H9 (cell line): ENCODE results near the gene INTS15. TPM values are rescaled to one million over a fixed set of nuclear protein-coding genes. Genes with fewer than 3 reads are reported as not detected.

Experiments
- DNase-seq: peaks from one replicate; pipeline ENCODE4 v3.0.0-alpha.2; 2017
- H2AFZ ChIP-seq: one replicate; pipeline ENCODE4 v1.6.1; 2013; ENCODE audit warnings: mild to moderate bottlenecking, low read length, control low read depth, moderate library complexity
- H2AK5ac ChIP-seq: 2 replicates; pipeline ENCODE4 v1.6.1; 2013; ENCODE audit warnings: low read length, control low read depth, mixed read lengths; ENCODE audit not compliant: insufficient read length
- H2BK120ac ChIP-seq: one replicate; pipeline ENCODE4 v1.6.1; 2013; ENCODE audit warnings: low read depth, mild to moderate bottlenecking, low read length, control low read depth, inconsistent platforms; ENCODE audit not compliant: poor library complexity, severe bottlenecking
- H2BK12ac ChIP-seq: 2 replicates; pipeline ENCODE4 v1.6.1; 2013; ENCODE audit warnings: low read length, control low read depth, mixed read lengths, low read depth; ENCODE audit not compliant: insufficient read length
- H2BK15ac ChIP-seq: 2 replicates; pipeline ENCODE4 v1.6.1; 2013; ENCODE audit warnings: low read depth, low read length, control low read depth
- H2BK20ac ChIP-seq: one replicate; pipeline ENCODE4 v1.6.1; 2013; ENCODE audit warnings: low read depth, mild to moderate bottlenecking, low read length, control low read depth, inconsistent platforms; ENCODE audit not compliant: poor library complexity, severe bottlenecking
- H2BK5ac ChIP-seq: 2 replicates; pipeline ENCODE4 v1.6.1; 2013; ENCODE audit warnings: low read length, control low read depth, mixed read lengths; ENCODE audit not compliant: insufficient read length
- H3K14ac ChIP-seq: 2 replicates; pipeline ENCODE4 v1.6.1; 2013; ENCODE audit warnings: low read length, control low read depth; ENCODE audit not compliant: insufficient read depth
- H3K18ac ChIP-seq: 2 replicates; pipeline ENCODE4 v1.6.1; 2013; ENCODE audit warnings: low read depth, mild to moderate bottlenecking, mixed read lengths, low read length, control low read depth; ENCODE audit not compliant: insufficient read length
- H3K23ac ChIP-seq: 2 replicates; pipeline ENCODE4 v1.6.1; 2013; ENCODE audit warnings: low read length, control low read depth, mixed read lengths, low read depth; ENCODE audit not compliant: insufficient read length
- H3K23me2 ChIP-seq: 2 replicates; pipeline ENCODE4 v1.6.1; 2013; ENCODE audit warnings: low read depth, mild to moderate bottlenecking, mixed read lengths, low read length, control low read depth; ENCODE audit not compliant: insufficient read length, poor library complexity, severe bottlenecking
- H3K27ac ChIP-seq: 2 replicates; pipeline ENCODE4 v1.5.1; 2013; ENCODE audit warnings: low read length, control low read depth, mixed read lengths, low read depth; ENCODE audit not compliant: insufficient read length
- H3K27me3 ChIP-seq: 2 replicates; pipeline ENCODE4 v1.6.1; 2013; ENCODE audit warnings: low read length, control low read depth, inconsistent platforms; ENCODE audit not compliant: insufficient read depth
- H3K4ac ChIP-seq: 2 replicates; pipeline ENCODE4 v1.6.1; 2013; ENCODE audit warnings: low read depth, mild to moderate bottlenecking, control low read depth, inconsistent platforms, low read length, moderate library complexity
- H3K4me1 ChIP-seq: 2 replicates; pipeline ENCODE4 v1.6.1; 2013; ENCODE audit warnings: low read length, control low read depth, inconsistent platforms; ENCODE audit not compliant: insufficient read depth
- H3K4me2 ChIP-seq: 2 replicates; pipeline ENCODE4 v1.6.1; 2013; ENCODE audit warnings: low read length, control low read depth, mixed read lengths; ENCODE audit not compliant: insufficient read length, insufficient read depth
- H3K56ac ChIP-seq: 2 replicates; pipeline ENCODE4 v1.6.1; 2013; ENCODE audit warnings: low read depth, mild to moderate bottlenecking, mixed read lengths, low read length, control low read depth; ENCODE audit not compliant: insufficient read length
- H3K79me1 ChIP-seq: 2 replicates; pipeline ENCODE4 v1.6.1; 2013; ENCODE audit warnings: low read depth, mild to moderate bottlenecking, moderate library complexity, low read length, control low read depth, inconsistent platforms; ENCODE audit not compliant: insufficient read depth, poor library complexity, severe bottlenecking
- H3K79me2 ChIP-seq: 2 replicates; pipeline ENCODE4 v1.6.1; 2013; ENCODE audit warnings: low read length, control low read depth, inconsistent platforms; ENCODE audit not compliant: insufficient read depth
- H3K9ac ChIP-seq: 2 replicates; pipeline ENCODE4 v1.6.1; 2013; ENCODE audit warnings: low read length, control low read depth, mixed read lengths; ENCODE audit not compliant: insufficient read length; ENCODE audit errors: extremely low read depth
- H3K9me3 ChIP-seq: one replicate; pipeline ENCODE4 v1.6.1; 2013; ENCODE audit warnings: low read depth, low read length, inconsistent platforms; ENCODE audit not compliant: control insufficient read depth
- H3T11ph ChIP-seq: one replicate; pipeline ENCODE4 v1.6.1; 2013; ENCODE audit warnings: mild to moderate bottlenecking, low read length, control low read depth, inconsistent platforms
- H4K20me1 ChIP-seq: one replicate; pipeline ENCODE4 v1.6.1; 2013; ENCODE audit not compliant: control insufficient read depth, insufficient read length, insufficient read depth
- H4K5ac ChIP-seq: 2 replicates; pipeline ENCODE4 v1.6.1; 2013; ENCODE audit warnings: low read depth, mild to moderate bottlenecking, mixed read lengths, low read length, control low read depth; ENCODE audit not compliant: insufficient read length
- H4K8ac ChIP-seq: replicated peaks from 2 replicates; pipeline ENCODE4 v1.6.1; 2013; ENCODE audit warnings: low read length, control low read depth, mixed read lengths, low read depth; ENCODE audit not compliant: insufficient read length
- H4K91ac ChIP-seq: 2 replicates; pipeline ENCODE4 v1.6.1; 2013; ENCODE audit warnings: low read depth, mild to moderate bottlenecking, moderate library complexity, mixed read lengths, low read length, control low read depth; ENCODE audit not compliant: insufficient read length
- H3K27ac Mint-ChIP-seq, 3 experiments: 2 replicates in 2 of 3; 3 replicates in 1 of 3; pipeline ENCODE4 v1.8.0; 2020 to 2021; ENCODE audit warnings: mixed read lengths in 3 of 3, mild to moderate bottlenecking in 1 of 3, moderate library complexity in 1 of 3
- H3K27me3 Mint-ChIP-seq: 2 replicates; pipeline ENCODE4 v1.8.0; 2021; ENCODE audit warnings: low read depth, mild to moderate bottlenecking, moderate library complexity, mixed read lengths
- H3K36me3 Mint-ChIP-seq, 3 experiments: 2 replicates in 2 of 3; 3 replicates in 1 of 3; pipeline ENCODE4 v1.8.0; 2020 to 2021; ENCODE audit warnings: low read depth in 3 of 3, mixed read lengths in 3 of 3; ENCODE audit not compliant: insufficient read depth in 1 of 3
- H3K4me1 Mint-ChIP-seq, 2 experiments: 2 replicates each; pipeline ENCODE4 v1.8.0; 2020; ENCODE audit warnings: mixed read lengths in 2 of 2
- H3K4me3 Mint-ChIP-seq, 2 experiments: 2 replicates in 1 of 2; 3 replicates in 1 of 2; pipeline ENCODE4 v1.8.0; 2020 to 2021; ENCODE audit warnings: mild to moderate bottlenecking in 2 of 2, mixed read lengths in 2 of 2, moderate library complexity in 1 of 2
- H3K9me3 Mint-ChIP-seq, 2 experiments: 2 replicates in 1 of 2; 3 replicates in 1 of 2; pipeline ENCODE4 v1.8.0; 2020; ENCODE audit warnings: mild to moderate bottlenecking in 2 of 2, mixed read lengths in 2 of 2, moderate library complexity in 1 of 2
- CTCF ChIP-seq: fragments of 200-600 bp; sonication (generic); conservative IDR thresholded peaks from 3 replicates; pipeline ENCODE4 v1.8.0; 2021; ENCODE audit warnings: antibody characterized with exemption, mild to moderate bottlenecking
- WGBS: extraction: QIAGEN DNeasy Blood & Tissue Kit; methylation state at CpG from one replicate; pipeline ENCODE4 v1.1.7; 2013; ENCODE audit warnings: missing lambda C conversion rate, low lambda C conversion rate, mixed read lengths; ENCODE audit not compliant: insufficient read length; ENCODE audit errors: extremely low coverage; 5-methylcytosine and 5-hydroxymethylcytosine counted together
- total RNA-seq: library from RNA; stranded (reverse); gene quantifications from 2 replicates; pipeline ENCODE4 v1.2.1, GENCODE V29; 2021

The INTS15 gene
- total RNA-seq, 1 experiment from 2014 or later, result 42.9 TPM

DNA sequence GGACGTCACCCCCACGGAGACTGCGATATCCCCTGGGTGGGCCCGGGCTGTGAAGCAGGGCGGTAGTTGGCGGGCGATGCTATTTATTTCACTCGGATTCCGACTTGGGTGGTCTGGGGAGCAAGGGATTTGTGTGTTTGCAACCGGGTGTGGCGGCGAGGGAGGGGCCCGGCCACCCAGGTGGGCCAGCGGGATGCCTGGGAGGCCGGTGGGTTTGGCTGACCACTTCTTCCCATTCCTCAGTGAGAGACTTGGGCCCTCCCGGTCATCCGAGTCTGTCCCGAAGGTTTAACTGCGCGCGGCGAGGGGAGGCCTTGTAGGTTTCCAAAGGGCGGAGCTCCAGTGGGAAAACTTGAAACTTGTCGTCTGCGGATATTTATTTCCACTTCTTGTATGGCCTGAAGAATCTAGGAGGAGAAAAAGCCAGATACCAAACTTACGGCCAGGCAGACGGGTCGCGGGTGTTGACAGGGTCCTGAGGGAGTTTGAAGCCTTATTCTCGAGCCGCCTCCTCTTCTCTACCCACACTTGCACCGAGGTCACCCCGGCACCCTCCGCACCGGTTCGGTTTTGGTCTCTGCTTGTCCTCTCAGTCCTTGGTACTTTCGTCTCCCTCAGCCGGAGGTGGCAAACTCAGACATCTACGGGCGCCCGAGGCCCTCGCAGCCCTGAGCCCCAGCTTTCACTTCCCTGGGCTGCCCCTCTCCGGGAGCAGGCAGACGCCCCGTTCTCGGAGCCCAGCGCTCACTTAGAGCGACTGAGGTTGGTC, 65.2 kb downstream of the INTS15 start:
- H3K27me3 Mint-ChIP-seq, result no peaks in the 10 kb centered on the region
- Histone ChIP-seq H3K23me2 (no peaks in the 10 kb centered on the region), H2BK20ac (no peak overlapping the region), H3K27ac (no peak overlapping the region), H3K27me3 (no peaks in the 10 kb centered on the region), H3K79me2 (no peaks in the 10 kb centered on the region), H4K20me1 (no peaks in the 10 kb centered on the region), H3K9me3 (no peaks in the 10 kb centered on the region), H2BK5ac (no peak overlapping the region), H3K18ac (no peak overlapping the region), H2AFZ (no peak overlapping the region), H4K5ac (no peak overlapping the region), H3K79me1 (no peaks in the 10 kb centered on the region), H3K56ac (no peak overlapping the region), H2BK15ac (no peak overlapping the region), H3T11ph (no peak overlapping the region), H4K8ac (no peak overlapping the region), H3K9ac (no peak overlapping the region), H3K4ac (no peak overlapping the region), H3K4me2 (no peak overlapping the region), H3K14ac (no peak overlapping the region), H4K91ac (no peak overlapping the region), H3K4me1 (no peaks in the 10 kb centered on the region), H2BK12ac (no peak overlapping the region), H2BK120ac (no peak overlapping the region), H2AK5ac (no peak overlapping the region), H3K23ac (no peak overlapping the region)
- peaks cover 0 to 4% of the 10 kb centered on the region in 2 experiments; a peak in 3 of 5 replicates for H3K9me3 Mint-ChIP-seq
- no CpG with 5 or more reads among the region's 48 CpGs for WGBS
- TF ChIP-seq CTCF, result no peak
- no peak overlapping the region; a peak in 1 of 5 replicates for H3K4me3 Mint-ChIP-seq
- DNase-seq, result no peak
- peaks cover 13 to 17% of the 10 kb centered on the region in 2 experiments for H3K4me1 Mint-ChIP-seq
- H3K36me3 Mint-ChIP-seq, result peaks cover 15 to 26% (median 20%) of the 10 kb centered on the region in 3 experiments
- peak overlapping the region in 1 of 3 experiments; percentile 80; a peak in 1 of 7 replicates for H3K27ac Mint-ChIP-seq
